CD14-positive monocyte (primary cell): ENCODE results near the gene OVOL2. TPM values are rescaled to one million over a fixed set of nuclear protein-coding genes. Genes with fewer than 3 reads are reported as not detected.

Source experiments
- DNase-seq, 3 donors: peaks; one replicate each; pipeline ENCODE4 v3.0.0-alpha.2; 2011 to 2022
- H2AFZ ChIP-seq: 2 replicates; pipeline ENCODE4 v1.6.0; 2012; ENCODE audit warnings: mild to moderate bottlenecking, low read depth, low read length, inconsistent platforms; ENCODE audit not compliant: insufficient read depth, poor library complexity, severe bottlenecking
- H3K27ac ChIP-seq, 2 donors: 1 replicate in 1 of 2; 2 replicates in 1 of 2; pipeline ENCODE4 v1.5.1; 2012 to 2013; ENCODE audit warnings: low read length in 2 of 2, control low read depth in 1 of 2, inconsistent platforms in 1 of 2, low read depth in 1 of 2, mild to moderate bottlenecking in 1 of 2
- H3K27me3 ChIP-seq, 2 donors: one replicate each; pipeline versions ENCODE4 v1.6.0 to v1.6.1; 2011 to 2013; ENCODE audit warnings: low read length in 2 of 2; ENCODE audit not compliant: control insufficient read depth in 2 of 2, insufficient read depth in 2 of 2
- H3K36me3 ChIP-seq, 2 donors: replicated peaks in 1 of 2; 1 replicate in 1 of 2; 2 replicates in 1 of 2; pipeline versions ENCODE4 v1.5.1 to v1.6.1; 2012 to 2013; ENCODE audit warnings: low read length in 2 of 2, control low read depth in 1 of 2, inconsistent platforms in 1 of 2, mild to moderate bottlenecking in 1 of 2; ENCODE audit not compliant: insufficient read depth in 2 of 2, control insufficient read depth in 1 of 2
- H3K4me1 ChIP-seq, 2 donors: 1 replicate in 1 of 2; 2 replicates in 1 of 2; pipeline versions ENCODE4 v1.5.1 to v1.6.1; 2012 to 2013; ENCODE audit warnings: low read length in 2 of 2, control low read depth in 1 of 2, inconsistent platforms in 1 of 2, mild to moderate bottlenecking in 1 of 2, moderate library complexity in 1 of 2; ENCODE audit not compliant: insufficient read depth in 2 of 2, control insufficient read depth in 1 of 2
- H3K4me2 ChIP-seq: replicated peaks from 2 replicates; pipeline ENCODE3; 2012; ENCODE audit warnings: low read length, moderate library complexity, mild to moderate bottlenecking; ENCODE audit not compliant: poor library complexity, severe bottlenecking; ENCODE audit errors: extremely low read depth
- H3K4me3 ChIP-seq, 3 experiments: fragments of 200-600 bp in 1 of 3; sonication (generic) in 1 of 3; replicated peaks in 1 of 3; 1 replicate in 2 of 3; 2 replicates in 1 of 3; pipeline ENCODE4 v1.5.1; 2011 to 2013; ENCODE audit warnings: low read length in 3 of 3, mild to moderate bottlenecking in 3 of 3, control low read depth in 2 of 3, low read depth in 2 of 3, inconsistent platforms in 1 of 3, moderate library complexity in 1 of 3
- H3K79me2 ChIP-seq: 2 replicates; pipeline ENCODE4 v1.6.0; 2012; ENCODE audit warnings: mild to moderate bottlenecking, control low read depth, inconsistent platforms, low read length, moderate library complexity; ENCODE audit not compliant: insufficient read depth
- H3K9ac ChIP-seq: 2 replicates; pipeline ENCODE4 v1.6.0; 2017; ENCODE audit warnings: low read length, mild to moderate bottlenecking; ENCODE audit not compliant: insufficient read depth, poor library complexity, severe bottlenecking
- H3K9me3 ChIP-seq, 2 donors: replicated peaks in 1 of 2; 1 replicate in 1 of 2; 2 replicates in 1 of 2; pipeline versions ENCODE4 v1.5.1 to v1.6.1; 2012 to 2013; ENCODE audit warnings: low read length in 2 of 2, control low read depth in 1 of 2; ENCODE audit not compliant: control insufficient read depth in 1 of 2, insufficient read depth in 1 of 2
- H4K20me1 ChIP-seq: 2 replicates; pipeline ENCODE4 v1.6.0; 2012; ENCODE audit warnings: mild to moderate bottlenecking, low read length, control low read depth, moderate library complexity; ENCODE audit not compliant: insufficient read depth
- H3K27ac Mint-ChIP-seq, 7 donors: one replicate each; pipeline ENCODE4 v1.8.0; 2020; ENCODE audit warnings: mild to moderate bottlenecking in 7 of 7, mixed read lengths in 7 of 7, moderate library complexity in 6 of 7, inconsistent platforms in 2 of 7
- H3K27me3 Mint-ChIP-seq, 3 donors: one replicate each; pipeline ENCODE4 v1.8.0; 2021 to 2022; ENCODE audit warnings: low read depth in 3 of 3, mild to moderate bottlenecking in 3 of 3, mixed read lengths in 3 of 3, moderate library complexity in 3 of 3, inconsistent platforms in 1 of 3
- H3K36me3 Mint-ChIP-seq, 2 donors: one replicate each; pipeline ENCODE4 v1.8.0; 2020; ENCODE audit warnings: mixed read lengths in 2 of 2, inconsistent platforms in 1 of 2, mild to moderate bottlenecking in 1 of 2
- H3K4me1 Mint-ChIP-seq: one replicate; pipeline ENCODE4 v1.8.0; 2020; ENCODE audit warnings: mild to moderate bottlenecking, mixed read lengths
- H3K4me3 Mint-ChIP-seq, 2 donors: one replicate each; pipeline ENCODE4 v1.8.0; 2020; ENCODE audit warnings: mild to moderate bottlenecking in 2 of 2, mixed read lengths in 2 of 2, moderate library complexity in 1 of 2
- H3K9me3 Mint-ChIP-seq, 7 donors: one replicate each; pipeline ENCODE4 v1.8.0; 2020 to 2022; ENCODE audit warnings: mixed read lengths in 7 of 7, mild to moderate bottlenecking in 6 of 7, moderate library complexity in 6 of 7, inconsistent platforms in 2 of 7
- CTCF ChIP-seq: fragments of 200-600 bp; IDR thresholded peaks from one replicate; pipeline ENCODE4 v1.8.0; 2022; ENCODE audit warnings: antibody characterized with exemption, mild to moderate bottlenecking
- WGBS: methylation state at CpG from one replicate; pipeline ENCODE4 v1.1.5; 2013; ENCODE audit warnings: missing lambda C conversion rate; ENCODE audit not compliant: insufficient coverage; 5-methylcytosine and 5-hydroxymethylcytosine counted together
- intact Hi-C, 2 donors: fragments of 100-400 bp; cut with micrococcal nuclease; formaldehyde crosslinking; loops; one replicate each; pipeline versions ENCODE4 v1.15.0 to v1.15.1; 2023
- polyA plus RNA-seq, 3 donors: library from polyadenylated mRNA; depleted of rRNA in 1 of 3; unstranded in 2 of 3; stranded (reverse) in 1 of 3; fragments of 300-500 nt in 2 of 3; fragments of >200 nt in 1 of 3; fragmentation: Illumina TruSeq in 2 of 3; gene quantifications; 1 replicate in 2 of 3; 2 replicates in 1 of 3; pipeline ENCODE4 v1.2.3, GENCODE V29; 2012 to 2021

Gene OVOL2
- polyA plus RNA-seq, 3 donors: not detected

- H2AFZ ChIP-seq: no peak overlapping the region
- H3K79me2 ChIP-seq: no peaks in the 10 kb centered on the region
- no peak overlapping the region for H3K4me3 Mint-ChIP-seq
- H3K27me3 ChIP-seq: peaks cover 30 to 35% of the 10 kb centered on the region in 2 donors
- no peak overlapping the region for H3K27ac ChIP-seq
- peak overlapping the region in 5 of 7 donors; percentile 27 to 80 (median 62) for H3K27ac Mint-ChIP-seq
- 79% methylated on average over 4 of the region's 4 CpGs for WGBS
- H3K27me3 Mint-ChIP-seq: peaks cover 32 to 39% (median 38%) of the 10 kb centered on the region in 3 donors
- H3K9me3 ChIP-seq: peaks cover 0 to 8% of the 10 kb centered on the region in 2 donors
- intact Hi-C loops: loop anchor here in 1 of 2 donors (10.0 kb wide), 1 partner anchor 82 kb away; the partner anchor contains the start of genes KAT14 and PET117
- DNase-seq: no peak
- TF ChIP-seq CTCF: no peak
- peaks cover 0 to 6% of the 10 kb centered on the region in 2 donors for H3K36me3 Mint-ChIP-seq
- no peaks in the 10 kb centered on the region for H4K20me1 ChIP-seq
- H3K9ac ChIP-seq: no peak overlapping the region
- peaks cover 41% of the 10 kb centered on the region for H3K4me1 Mint-ChIP-seq
- peaks cover 49 to 58% of the 10 kb centered on the region in 2 donors for H3K4me1 ChIP-seq
- no peak overlapping the region for H3K4me2 ChIP-seq
- H3K36me3 ChIP-seq: no peaks in the 10 kb centered on the region
- peaks cover 0 to 18% (median 7%) of the 10 kb centered on the region in 7 donors for H3K9me3 Mint-ChIP-seq
- no peak overlapping the region for H3K4me3 ChIP-seq
These were observed 4.9 kb downstream of the OVOL2 start for GRCh38 chr20:18052856-18053255.

GRCh38 chr20:18050628-18051027 lies 7.1 kb downstream of the OVOL2 start:
- 29% methylated on average over 1 of the region's 1 CpG for WGBS
- no peak overlapping the region for H3K9ac ChIP-seq
- H3K36me3 Mint-ChIP-seq: peaks cover 0 to under 1% of the 10 kb centered on the region in 2 donors
- DNase-seq: no peak
- H3K79me2 ChIP-seq: no peaks in the 10 kb centered on the region
- peaks cover 31% of the 10 kb centered on the region for H3K4me1 Mint-ChIP-seq
- H3K36me3 ChIP-seq: no peaks in the 10 kb centered on the region
- H3K9me3 Mint-ChIP-seq: peaks cover 0 to 5% (median 1%) of the 10 kb centered on the region in 7 donors
- H3K27ac Mint-ChIP-seq: no peak overlapping the region
- H3K4me2 ChIP-seq: no peak overlapping the region
- peaks cover 12 to 18% of the 10 kb centered on the region in 2 donors for H3K27me3 ChIP-seq
- peaks cover 21 to 23% (median 23%) of the 10 kb centered on the region in 3 donors for H3K27me3 Mint-ChIP-seq
- H3K4me3 Mint-ChIP-seq: no peak overlapping the region
- peaks cover 34 to 37% of the 10 kb centered on the region in 2 donors for H3K4me1 ChIP-seq
- H3K9me3 ChIP-seq: peaks cover 0 to 2% of the 10 kb centered on the region in 2 donors
- no peak overlapping the region for H3K4me3 ChIP-seq
- no peak overlapping the region for H2AFZ ChIP-seq
- intact Hi-C loops: loop anchor here in 1 of 2 donors (10.0 kb wide), 1 partner anchor 84 kb away; the partner anchor contains the start of genes KAT14 and PET117
- H4K20me1 ChIP-seq: no peaks in the 10 kb centered on the region
- H3K27ac ChIP-seq: no peak overlapping the region
- TF ChIP-seq CTCF: no peak
